H1 (cell line): Measurements from ENCODE around the gene EME2. TPM values are rescaled to one million over a fixed set of nuclear protein-coding genes. Genes with fewer than 3 reads are reported as not detected.

Experiments
- CTCF ChIA-PET: fragments of 300-600 bp; sonication (Branson Sonifier 250); formaldehyde crosslinking; loops from one replicate; lab custom pipeline; 2021; ENCODE audit not compliant: partially characterized antibody; lab: Charles Lee
- POLR2A ChIA-PET: fragments of 300-600 bp; sonication (Branson Sonifier 250); formaldehyde crosslinking; loops from one replicate; lab custom pipeline; 2021; ENCODE audit warnings: inconsistent platforms; ENCODE audit not compliant: partially characterized antibody; lab: Charles Lee
- DNase-seq, 2 experiments: peaks; one replicate each; pipeline versions ENCODE4 v3.0.0 to v3.0.0-alpha.2; 2010 to 2022; ENCODE audit warnings: low spot score in 2 of 2, low read depth in 1 of 2, mixed read lengths in 1 of 2
- FAIRE-seq: peaks from 2 replicates; lab custom pipeline; 2011; peaks lifted over from hg19 to GRCh38; lab: Jason Lieb, UNC
- H2AFZ ChIP-seq: 2 replicates; pipeline ENCODE4 v1.8.1; 2012; ENCODE audit warnings: low read length, inconsistent platforms
- H2AK5ac ChIP-seq: 2 replicates; pipeline ENCODE4 v1.6.1; 2013; ENCODE audit warnings: low read depth, low read length
- H2BK120ac ChIP-seq: replicated peaks from 2 replicates; pipeline ENCODE3; 2013; ENCODE audit warnings: low read depth, low read length, inconsistent platforms
- H2BK12ac ChIP-seq: 2 replicates; pipeline ENCODE4 v1.6.1; 2013; ENCODE audit warnings: low read depth, low read length
- H2BK15ac ChIP-seq: 2 replicates; pipeline ENCODE4 v1.6.1; 2013; ENCODE audit warnings: low read length
- H2BK20ac ChIP-seq: 2 replicates; pipeline ENCODE4 v1.6.1; 2013; ENCODE audit warnings: low read length
- H2BK5ac ChIP-seq: 2 replicates; pipeline ENCODE4 v1.6.1; 2013; ENCODE audit warnings: low read depth, low read length
- H3K14ac ChIP-seq: 2 replicates; pipeline ENCODE4 v1.6.1; 2013; ENCODE audit warnings: inconsistent platforms; ENCODE audit not compliant: insufficient read length
- H3K18ac ChIP-seq: 2 replicates; pipeline ENCODE4 v1.6.1; 2013; ENCODE audit warnings: low read length; ENCODE audit errors: extremely low read depth
- H3K23ac ChIP-seq: 2 replicates; pipeline ENCODE4 v1.6.1; 2013; ENCODE audit warnings: inconsistent platforms; ENCODE audit not compliant: insufficient read length
- H3K23me2 ChIP-seq: 2 replicates; pipeline ENCODE4 v1.6.1; 2013; ENCODE audit warnings: low read depth, low read length
- H3K27ac ChIP-seq: 2 replicates; pipeline ENCODE4 v1.6.1; 2011; ENCODE audit warnings: low read depth, low read length, inconsistent platforms
- H3K27me3 ChIP-seq, 4 experiments: replicated peaks in 1 of 4; 1 replicate in 1 of 4; 2 replicates in 3 of 4; pipeline versions ENCODE4 v1.6.1 to v1.8.1; 2011 to 2013; ENCODE audit warnings: low read length in 3 of 4, mild to moderate bottlenecking in 3 of 4, inconsistent platforms in 2 of 4, mixed read lengths in 2 of 4, moderate library complexity in 1 of 4; ENCODE audit not compliant: control insufficient read depth in 3 of 4, insufficient read depth in 3 of 4; ENCODE audit errors: extremely low read depth in 1 of 4
- H3K36me3 ChIP-seq, 4 experiments: 2 replicates each; pipeline versions ENCODE4 v1.6.1 to v1.8.1; 2011 to 2013; ENCODE audit warnings: mild to moderate bottlenecking in 4 of 4, low read length in 3 of 4, moderate library complexity in 2 of 4, control low read depth in 1 of 4, inconsistent platforms in 1 of 4; ENCODE audit not compliant: insufficient read depth in 4 of 4, control insufficient read depth in 2 of 4
- H3K4ac ChIP-seq: replicated peaks from 2 replicates; pipeline ENCODE3; 2013; ENCODE audit warnings: low read length, low read depth, mixed read lengths, inconsistent platforms; ENCODE audit not compliant: insufficient read length
- H3K4me1 ChIP-seq, 4 experiments: replicated peaks in 1 of 4; 1 replicate in 1 of 4; 2 replicates in 3 of 4; pipeline versions ENCODE4 v1.6.1 to v1.8.1; 2011 to 2013; ENCODE audit warnings: low read length in 3 of 4, inconsistent platforms in 2 of 4, mixed read lengths in 1 of 4; ENCODE audit not compliant: insufficient read depth in 4 of 4, control insufficient read depth in 3 of 4
- H3K4me2 ChIP-seq, 2 experiments: 2 replicates each; pipeline versions ENCODE4 v1.6.1 to v1.8.1; 2011 to 2013; ENCODE audit warnings: low read depth in 2 of 2, low read length in 2 of 2, control low read depth in 1 of 2, inconsistent platforms in 1 of 2, mild to moderate bottlenecking in 1 of 2; ENCODE audit not compliant: insufficient read depth in 1 of 2
- H3K4me3 ChIP-seq, 4 experiments: fragments of 200-600, 300-600 bp in 1 of 4; sonication (generic), shearing (Covaris generic), sonication (Bioruptor Twin) in 1 of 4; 2 replicates each; pipeline versions ENCODE4 v1.5.1 to v1.8.1; 2011 to 2016; ENCODE audit warnings: low read length in 4 of 4, low read depth in 3 of 4, control low read depth in 2 of 4, inconsistent platforms in 2 of 4, mild to moderate bottlenecking in 2 of 4, mixed read lengths in 1 of 4, moderate library complexity in 1 of 4; ENCODE audit not compliant: insufficient read depth in 2 of 4; ENCODE audit errors: extremely low read depth in 1 of 4
- H3K56ac ChIP-seq: replicated peaks from 2 replicates; pipeline ENCODE3; 2013; ENCODE audit warnings: low read depth, mild to moderate bottlenecking, mixed read lengths, low read length, inconsistent platforms; ENCODE audit not compliant: insufficient read length
- H3K79me1 ChIP-seq: 2 replicates; pipeline ENCODE4 v1.6.1; 2013; ENCODE audit warnings: low read depth, low read length, control low read depth
- H3K79me2 ChIP-seq, 2 experiments: 2 replicates each; pipeline versions ENCODE4 v1.6.1 to v1.8.1; 2012 to 2013; ENCODE audit warnings: low read length in 2 of 2, mild to moderate bottlenecking in 2 of 2, inconsistent platforms in 1 of 2; ENCODE audit not compliant: insufficient read depth in 2 of 2, control insufficient read depth in 1 of 2
- H3K9ac ChIP-seq, 4 experiments: replicated peaks in 1 of 4; 1 replicate in 1 of 4; 2 replicates in 3 of 4; pipeline versions ENCODE4 v1.6.1 to v1.8.1; 2011 to 2013; ENCODE audit warnings: low read depth in 3 of 4, low read length in 3 of 4, control low read depth in 2 of 4, mild to moderate bottlenecking in 2 of 4, moderate library complexity in 2 of 4, inconsistent platforms in 1 of 4; ENCODE audit errors: extremely low read depth in 1 of 4
- H3K9me3 ChIP-seq, 2 experiments: 2 replicates each; pipeline versions ENCODE4 v1.6.1 to v1.8.1; 2012 to 2013; ENCODE audit warnings: mild to moderate bottlenecking in 2 of 2, moderate library complexity in 2 of 2, control low read depth in 1 of 2, inconsistent platforms in 1 of 2, low read depth in 1 of 2, low read length in 1 of 2, mixed read lengths in 1 of 2; ENCODE audit not compliant: insufficient read depth in 2 of 2
- H4K20me1 ChIP-seq, 2 experiments: replicated peaks in 1 of 2; 2 replicates each; pipeline versions ENCODE3 to v1.8.1; 2011 to 2013; ENCODE audit warnings: inconsistent platforms in 2 of 2, low read length in 2 of 2, mild to moderate bottlenecking in 1 of 2; ENCODE audit not compliant: insufficient read depth in 2 of 2, control insufficient read depth in 1 of 2
- H4K5ac ChIP-seq: 2 replicates; pipeline ENCODE4 v1.6.1; 2013; ENCODE audit warnings: low read length, low read depth, mixed read lengths, inconsistent platforms; ENCODE audit not compliant: insufficient read length
- H4K8ac ChIP-seq: 2 replicates; pipeline ENCODE4 v1.8.0; 2013; ENCODE audit warnings: mild to moderate bottlenecking, moderate library complexity, low read length, inconsistent platforms; ENCODE audit not compliant: insufficient read depth; ENCODE audit errors: extremely low read depth
- H4K91ac ChIP-seq: replicated peaks from 2 replicates; pipeline ENCODE3; 2013; ENCODE audit warnings: low read length, mixed read lengths, inconsistent platforms; ENCODE audit not compliant: insufficient read length
- ATF3 ChIP-seq: IDR thresholded peaks from 2 replicates; pipeline ENCODE4 v1.6.1; 2011; ENCODE audit warnings: low read depth, mild to moderate bottlenecking, low read length; ENCODE audit not compliant: insufficient read depth
- BACH1 ChIP-seq: IDR thresholded peaks from 2 replicates; pipeline ENCODE4 v1.6.1; 2012; ENCODE audit warnings: low read length, improper control_type of control experiment
- CBX5 ChIP-seq: fragments of 300-800, 300-1000 bp; sonication (generic); IDR thresholded peaks from 2 replicates; pipeline ENCODE4 v1.7.1; 2016; ENCODE audit warnings: antibody characterized with exemption, low read length, low read depth
- EP300 ChIP-seq, 2 experiments: IDR thresholded peaks; 1 replicate in 1 of 2; 2 replicates in 1 of 2; pipeline ENCODE4 v1.6.1; 2011 to 2012; ENCODE audit warnings: low read depth in 2 of 2, low read length in 2 of 2, mild to moderate bottlenecking in 2 of 2, borderline replicate concordance in 1 of 2, inconsistent platforms in 1 of 2, moderate library complexity in 1 of 2
- EZH2 ChIP-seq: fragments of 200-600 bp; sonication (generic); IDR thresholded peaks from 2 replicates; pipeline ENCODE4 v1.7.1; 2012; ENCODE audit warnings: low read depth, mild to moderate bottlenecking, moderate library complexity, low read length, inconsistent platforms; ENCODE audit not compliant: severe bottlenecking
- FOSL1 ChIP-seq: IDR thresholded peaks from 2 replicates; pipeline ENCODE4 v1.6.1; 2011; ENCODE audit warnings: mild to moderate bottlenecking, low read depth, low read length, moderate library complexity; ENCODE audit not compliant: insufficient read depth
- RBBP5 ChIP-seq: IDR thresholded peaks from 2 replicates; pipeline ENCODE4 v1.7.1; 2012; ENCODE audit warnings: low read depth, mild to moderate bottlenecking, inconsistent platforms, low read length, moderate library complexity, borderline replicate concordance
- TAF7 ChIP-seq: optimal IDR thresholded peaks from 2 replicates; pipeline ENCODE3; 2011; ENCODE audit warnings: low read depth, mild to moderate bottlenecking, inconsistent platforms, low read length, moderate library complexity, borderline replicate concordance
- TCF12 ChIP-seq: IDR thresholded peaks from 2 replicates; pipeline ENCODE4 v1.6.1; 2011; ENCODE audit warnings: low read depth, mild to moderate bottlenecking, low read length
- TEAD4 ChIP-seq: IDR thresholded peaks from 2 replicates; pipeline ENCODE4 v1.6.1; 2012; ENCODE audit warnings: low read depth, low read length, inconsistent platforms, mixed read lengths
- WGBS, 2 experiments: shearing (Covaris generic) in 1 of 2; methylation state at CpG; one replicate each; pipeline versions ENCODE4 v1.1.6 to v1.1.7; 2013 to 2015; ENCODE audit warnings: low lambda C conversion rate in 2 of 2, mixed read lengths in 2 of 2, inconsistent platforms in 1 of 2, low coverage in 1 of 2, missing lambda C conversion rate in 1 of 2; ENCODE audit not compliant: insufficient replicate concordance in 2 of 2, insufficient coverage in 1 of 2, insufficient read length in 1 of 2; ENCODE audit errors: extremely low coverage in 1 of 2, missing lambda C conversion rate in 1 of 2; 5-methylcytosine and 5-hydroxymethylcytosine counted together
- polyA plus RNA-seq, 7 experiments: library from polyadenylated mRNA; depleted of rRNA in 3 of 7; stranded (reverse) in 5 of 7; unstranded in 2 of 7; fragments of >200 nt in 5 of 7; fragments of 200-250 nt in 2 of 7; gene quantifications; 1 replicate in 5 of 7; 2 replicates in 1 of 7; 4 replicates in 1 of 7; pipeline versions ENCODE4 v1.2.1 to v1.2.3, GENCODE V29; 2011 to 2013; ENCODE audit warnings: missing spikeins in 2 of 7, mixed read lengths in 2 of 7
- total RNA-seq: library from RNA; stranded (reverse); fragmentation: NEBNext Ultra II Directional; extraction: Animal tissue kit (Norgen Biotek cat#: 25700); gene quantifications from 2 replicates; pipeline ENCODE4 v1.2.1, GENCODE V29; 2021

Gene EME2
- total and polyA plus RNA-seq, 2 of the 8 experiments (the other 6 are each of a cell fraction or from before 2014, with no cell fraction given), result 13.1 to 19.7 TPM

GRCh38 chr16:1791943-1792812 is 19.6 kb downstream of the EME2 start:
- H2BK5ac ChIP-seq, result no peak overlapping the region
- H3K14ac ChIP-seq, result no peak overlapping the region
- peaks cover 0 to 37% (median 2%) of the 10 kb centered on the region in 4 experiments; a peak in 4 of 8 replicates for H3K36me3 ChIP-seq
- no peak overlapping the region for H3K4me2 ChIP-seq
- H3K9me3 ChIP-seq, result peaks cover 0 to 1% of the 10 kb centered on the region in 2 experiments; a peak in 1 of 4 replicates
- peaks cover under 1 to 3% of the 10 kb centered on the region in 2 experiments for H4K20me1 ChIP-seq
- FAIRE-seq, result no peak
- H2BK12ac ChIP-seq, result no peak overlapping the region
- no peak overlapping the region for H3K18ac ChIP-seq
- ChIA-PET POLR2A (interaction anchor here (0.6 to 4.2 kb wide), 7 partner anchors 8 to 114 kb away, joined by 3 to 26 read pairs (median 4); partner anchors contain the start of genes EME2, JPT2, MRPS34 and NME3), CTCF (interaction anchor here (1.0 to 2.2 kb wide), 8 partner anchors 10 to 68 kb away, joined by 3 to 6 read pairs (median 4); partner anchors contain the start of genes NUBP2 and SPSB3)
- no peak overlapping the region for H2BK15ac ChIP-seq
- peaks cover under 1% of the 10 kb centered on the region for H3K79me1 ChIP-seq
- no peak overlapping the region for H3K56ac ChIP-seq
- DNase-seq, result no peak
- no peaks in the 10 kb centered on the region for H3K4me1 ChIP-seq
- H3K79me2 ChIP-seq, result no peaks in the 10 kb centered on the region; a peak in 2 of 4 replicates
- no peak overlapping the region for H2BK20ac ChIP-seq
- WGBS, 2 experiments, result 94% methylated on average over 43 of the region's 59 CpGs; no CpG with 5 or more reads in 1 of the 2 experiments
- no peak overlapping the region for H3K9ac ChIP-seq
- no peak overlapping the region for H4K5ac ChIP-seq
- H3K4ac ChIP-seq, result no peak overlapping the region
- no peak overlapping the region for H3K27ac ChIP-seq
- no peak overlapping the region for H2BK120ac ChIP-seq
- H2AK5ac ChIP-seq, result no peak overlapping the region
- no peak overlapping the region for H3K4me3 ChIP-seq
- no peaks in the 10 kb centered on the region for H3K27me3 ChIP-seq
- peak overlapping the region; percentile 5; the same call in 1 of the 2 replicates for H4K8ac ChIP-seq
- H2AFZ ChIP-seq, result no peak overlapping the region
- no peak overlapping the region for H4K91ac ChIP-seq
- H3K23me2 ChIP-seq, result no peaks in the 10 kb centered on the region
- H3K23ac ChIP-seq, result no peak overlapping the region
- no peak for TF ChIP-seq TEAD4
- TF ChIP-seq BACH1, result no peak
- no peak for TF ChIP-seq EP300 (IDR thresholded peaks at IDR 0.05; ENCODE audit: borderline replicate concordance in 1 of 2, low read depth in 2 of 2, low read length in 2 of 2)
- TF ChIP-seq TCF12, result no peak
- no peak for TF ChIP-seq CBX5
- TF ChIP-seq RBBP5, result no peak
- no peak for TF ChIP-seq TAF7
- no peak for TF ChIP-seq EZH2
- no peak for TF ChIP-seq FOSL1
- TF ChIP-seq ATF3, result no peak
